GM12878 (cell line): Measurements from ENCODE around the gene OR9Q1. TPM values are rescaled to one million over a fixed set of nuclear protein-coding genes. Genes with fewer than 3 reads are reported as not detected.

Experiments used
- ATAC-seq: fragments of 200-7000 bp; cut with Tn5 transposase; 3 replicates; pipeline ENCODE4 v1.9.1; 2020; ENCODE audit warnings: mild to moderate bottlenecking, moderate library complexity
- BruUV-seq: library from RNA; stranded (reverse); fragments of 400-500 nt; replicated peaks from 2 replicates; lab custom pipeline; 2021; lab: Mats Ljungman, UMichigan
- CTCF ChIA-PET: fragments of 300-600 bp; sonication (Branson Sonifier 250); formaldehyde crosslinking; extraction: SDS; loops from one replicate; lab custom pipeline; 2021; ENCODE audit warnings: inconsistent platforms; lab: Yijun Ruan, JAX
- POLR2A ChIA-PET: fragments of 350-600 bp; formaldehyde crosslinking; extraction: SDS; loops from one replicate; lab custom pipeline; 2021; ENCODE audit warnings: inconsistent platforms; lab: Charles Lee
- RAD21 ChIA-PET: fragments of 300-600 bp; sonication (Branson Sonifier 250); formaldehyde crosslinking; loops from one replicate; lab custom pipeline; 2023; ENCODE audit warnings: antibody characterized with exemption; ENCODE audit not compliant: unreplicated experiment; lab: Charles Lee
- SMC1A ChIA-PET: fragments of 300-600 bp; sonication (Branson Sonifier 250); formaldehyde crosslinking; loops from one replicate; lab custom pipeline; 2023; ENCODE audit not compliant: unreplicated experiment, uncharacterized antibody; lab: Charles Lee
- DNase-seq: peaks from one replicate; pipeline ENCODE4 v3.0.0-alpha.2; 2011; ENCODE audit warnings: low read depth, low spot score
- FAIRE-seq: peaks from 3 replicates; lab custom pipeline; 2011; peaks lifted over from hg19 to GRCh38; lab: Jason Lieb, UNC
- H2AFZ ChIP-seq: 2 replicates; pipeline ENCODE4 v1.6.0; 2011; ENCODE audit warnings: low read depth, low read length, control low read depth; ENCODE audit not compliant: control insufficient read depth
- H3K27ac ChIP-seq: 2 replicates; pipeline ENCODE4 v1.5.1; 2011; ENCODE audit warnings: control low read depth; ENCODE audit not compliant: control insufficient read depth, insufficient read depth
- H3K27me3 ChIP-seq, 2 experiments: replicated peaks in 1 of 2; 2 replicates each; pipeline versions ENCODE4 v1.6.0 to v1.6.1; 2011; ENCODE audit warnings: low read length in 1 of 2; ENCODE audit not compliant: control insufficient read depth in 2 of 2, insufficient read depth in 2 of 2
- H3K36me3 ChIP-seq, 2 experiments: 2 replicates each; pipeline ENCODE4 v1.5.1; 2011; ENCODE audit warnings: low read length in 1 of 2; ENCODE audit not compliant: control insufficient read depth in 2 of 2, insufficient read depth in 2 of 2
- H3K4me1 ChIP-seq: 2 replicates; pipeline ENCODE4 v1.6.1; 2011; ENCODE audit warnings: mild to moderate bottlenecking, low read length, moderate library complexity, mixed read lengths; ENCODE audit not compliant: control insufficient read depth, insufficient read depth
- H3K4me2 ChIP-seq: 2 replicates; pipeline ENCODE4 v1.6.0; 2011; ENCODE audit warnings: control low read depth; ENCODE audit not compliant: control insufficient read depth, insufficient read depth
- H3K4me3 ChIP-seq: fragments of 200-600 bp; sonication (generic); 2 replicates; pipeline ENCODE4 v1.5.1; 2016
- H3K79me2 ChIP-seq: 2 replicates; pipeline ENCODE4 v1.6.0; 2011; ENCODE audit warnings: low read length; ENCODE audit not compliant: control insufficient read depth, insufficient read depth
- H3K9ac ChIP-seq: 2 replicates; pipeline ENCODE4 v1.8.0; 2011; ENCODE audit warnings: low read length, control low read depth, mixed read lengths; ENCODE audit not compliant: control insufficient read depth, insufficient read depth
- H3K9me3 ChIP-seq: replicated peaks from 3 replicates; pipeline ENCODE4 v1.5.1; 2011; ENCODE audit warnings: mild to moderate bottlenecking, low read length; ENCODE audit not compliant: control insufficient read depth, insufficient read depth
- H4K20me1 ChIP-seq: 2 replicates; pipeline ENCODE4 v1.6.0; 2011; ENCODE audit not compliant: control insufficient read depth, insufficient read depth
- ATF3 ChIP-seq: IDR thresholded peaks from 2 replicates; pipeline ENCODE4 v1.6.1; 2011; ENCODE audit warnings: low read depth, mild to moderate bottlenecking, low read length, moderate library complexity, borderline replicate concordance; ENCODE audit errors: extremely low read depth
- EP300 ChIP-seq, 2 experiments: fragments of 150-350 bp in 1 of 2; IDR thresholded peaks; 2 replicates each; pipeline ENCODE4 v1.6.1; 2011 to 2012; ENCODE audit warnings: low read depth in 2 of 2, low read length in 2 of 2, borderline replicate concordance in 1 of 2, improper control_type of control experiment in 1 of 2, inconsistent platforms in 1 of 2; ENCODE audit not compliant: control insufficient read depth in 1 of 2
- EZH2 ChIP-seq: IDR thresholded peaks from 2 replicates; pipeline ENCODE4 v1.6.1; 2012; ENCODE audit warnings: low read depth, mild to moderate bottlenecking, control low read depth, inconsistent platforms, low read length, borderline replicate concordance; ENCODE audit not compliant: control insufficient read depth
- GATAD2B ChIP-seq: fragments of 450-650 bp; conservative IDR thresholded peaks from 2 replicates; pipeline ENCODE4 v1.6.1; 2017; ENCODE audit warnings: low read depth, mild to moderate bottlenecking, moderate library complexity
- IRF5 ChIP-seq: fragments of 450-650 bp; IDR thresholded peaks from 2 replicates; pipeline ENCODE4 v1.6.1; 2017; ENCODE audit warnings: borderline replicate concordance
- MLLT1 ChIP-seq: fragments of 450-650 bp; IDR thresholded peaks from 2 replicates; pipeline ENCODE4 v1.6.1; 2016; ENCODE audit warnings: mild to moderate bottlenecking
- NR2C2 ChIP-seq: IDR thresholded peaks from 2 replicates; pipeline ENCODE4 v1.6.1; 2011; ENCODE audit warnings: borderline replicate concordance, low read depth; ENCODE audit not compliant: control insufficient read depth, insufficient read length
- TARDBP ChIP-seq: IDR thresholded peaks from 2 replicates; pipeline ENCODE4 v1.6.1; 2016; ENCODE audit warnings: borderline replicate concordance
- USF1 ChIP-seq: IDR thresholded peaks from 2 replicates; pipeline ENCODE4 v1.6.1; 2011; ENCODE audit warnings: borderline replicate concordance, low read depth, mild to moderate bottlenecking, moderate library complexity, mixed read lengths, low read length; ENCODE audit not compliant: insufficient read depth; ENCODE audit errors: extremely low read length
- WGBS: methylation state at CpG from one replicate; pipeline ENCODE4 v1.1.6; 2016; ENCODE audit warnings: low lambda C conversion rate; ENCODE audit not compliant: insufficient replicate concordance, insufficient coverage; ENCODE audit errors: missing lambda C conversion rate; 5-methylcytosine and 5-hydroxymethylcytosine counted together
- in situ Hi-C: fragments of 300-500 bp; cut with MboI; formaldehyde crosslinking; loops from 9 replicates; pipeline ENCODE4 v1.14.3; 2018; ENCODE audit warnings: mixed read lengths
- intact Hi-C: fragments of 100-400 bp; cut with micrococcal nuclease; formaldehyde crosslinking; loops from one replicate; pipeline ENCODE4 v1.14.2; 2022; ENCODE audit not compliant: unreplicated experiment
- polyA plus RNA-seq, 11 experiments: library from polyadenylated mRNA; depleted of rRNA in 4 of 11; unstranded in 6 of 11; stranded (reverse) in 5 of 11; fragments of >200 nt; fragmentation: Nextera tagmentation in 4 of 11; fragmentation: Illumina TruSeq in 1 of 11; extraction: Ambion mirVana in 4 of 11; extraction: Trizol in 1 of 11; gene quantifications; 1 replicate in 1 of 11; 2 replicates in 10 of 11; pipeline versions ENCODE4 v1.2.1 to v1.2.3, GENCODE V29; 2011 to 2016; ENCODE audit warnings: inconsistent platforms in 2 of 11, missing spikeins in 2 of 11, low read depth in 1 of 11
- total RNA-seq, 4 experiments: library from RNA; depleted of rRNA in 3 of 4; stranded (reverse); fragments of >200 nt in 3 of 4; fragmentation: Illumina TruSeq in 1 of 4; extraction: Trizol in 1 of 4; gene quantifications; 2 replicates each; pipeline versions ENCODE4 v1.2.1 to v1.2.3, GENCODE V29; 2013 to 2021

Gene OR9Q1
- total and polyA plus RNA-seq, 10 of the 15 experiments (the other 5 are each of a cell fraction or from before 2014, with no cell fraction given): not detected

GRCh38 chr11:58179648-58180047 is 156.0 kb downstream of the OR9Q1 start:
- Histone ChIP-seq H3K36me3 (no peaks in the 10 kb centered on the region), H3K9ac (no peak overlapping the region), H2AFZ (no peak overlapping the region), H4K20me1 (no peaks in the 10 kb centered on the region), H3K9me3 (no peaks in the 10 kb centered on the region)
- in situ Hi-C loops: no loop called here
- POLR2A ChIA-PET: no interaction called here
- BruUV-seq: no TSS peak
- FAIRE-seq (no peak), DNase-seq (no peak)
- no peak for TF ChIP-seq GATAD2B
- TF ChIP-seq EZH2: no peak
- TF ChIP-seq USF1: no peak
- TF ChIP-seq NR2C2: no peak
- no peak for TF ChIP-seq MLLT1
- no peak for TF ChIP-seq ATF3
- no peak for TF ChIP-seq IRF5
- TF ChIP-seq TARDBP: no peak
- no peak for TF ChIP-seq EP300 (IDR thresholded peaks at IDR 0.05; ENCODE audit: borderline replicate concordance in 1 of 2, control insufficient read depth in 1 of 2, low read depth in 2 of 2, low read length in 2 of 2)
- TF ChIP-seq, all 136 proteins: peak for 0
- ChIA-PET CTCF (no interaction called here), SMC1A (no interaction called here), RAD21 (no interaction called here)
- intact Hi-C loops: no loop called here
- Histone ChIP-seq H3K27ac (no peak overlapping the region), H3K79me2 (no peaks in the 10 kb centered on the region), H3K4me1 (no peaks in the 10 kb centered on the region), H3K4me2 (no peak overlapping the region), H3K27me3 (no peaks in the 10 kb centered on the region; a peak in 1 of 4 replicates), H3K4me3 (no peak overlapping the region)
- no peak for ATAC-seq
- WGBS: 41% methylated on average over 7 of the region's 7 CpGs
